Fibroblast of mammary gland (primary cell): ENCODE measurements around the gene PTPRN2.

Experiments used
- DNase-seq: peaks from one replicate; pipeline ENCODE4 v3.0.0-alpha.2; 2010; ENCODE audit warnings: low read depth
- H3K4me3 ChIP-seq: 2 replicates; pipeline ENCODE4 v1.5.1; 2011; ENCODE audit warnings: low read depth, mild to moderate bottlenecking, low read length, moderate library complexity; ENCODE audit not compliant: control insufficient read depth
- TF ChIP-seq, protein P1 (sequence below): conservative IDR thresholded peaks from 2 replicates; pipeline ENCODE4 v1.5.1; 2011; ENCODE audit warnings: low read depth, low read length, inconsistent platforms; ENCODE audit not compliant: control insufficient read depth, insufficient read depth

Gene PTPRN2

DNA sequence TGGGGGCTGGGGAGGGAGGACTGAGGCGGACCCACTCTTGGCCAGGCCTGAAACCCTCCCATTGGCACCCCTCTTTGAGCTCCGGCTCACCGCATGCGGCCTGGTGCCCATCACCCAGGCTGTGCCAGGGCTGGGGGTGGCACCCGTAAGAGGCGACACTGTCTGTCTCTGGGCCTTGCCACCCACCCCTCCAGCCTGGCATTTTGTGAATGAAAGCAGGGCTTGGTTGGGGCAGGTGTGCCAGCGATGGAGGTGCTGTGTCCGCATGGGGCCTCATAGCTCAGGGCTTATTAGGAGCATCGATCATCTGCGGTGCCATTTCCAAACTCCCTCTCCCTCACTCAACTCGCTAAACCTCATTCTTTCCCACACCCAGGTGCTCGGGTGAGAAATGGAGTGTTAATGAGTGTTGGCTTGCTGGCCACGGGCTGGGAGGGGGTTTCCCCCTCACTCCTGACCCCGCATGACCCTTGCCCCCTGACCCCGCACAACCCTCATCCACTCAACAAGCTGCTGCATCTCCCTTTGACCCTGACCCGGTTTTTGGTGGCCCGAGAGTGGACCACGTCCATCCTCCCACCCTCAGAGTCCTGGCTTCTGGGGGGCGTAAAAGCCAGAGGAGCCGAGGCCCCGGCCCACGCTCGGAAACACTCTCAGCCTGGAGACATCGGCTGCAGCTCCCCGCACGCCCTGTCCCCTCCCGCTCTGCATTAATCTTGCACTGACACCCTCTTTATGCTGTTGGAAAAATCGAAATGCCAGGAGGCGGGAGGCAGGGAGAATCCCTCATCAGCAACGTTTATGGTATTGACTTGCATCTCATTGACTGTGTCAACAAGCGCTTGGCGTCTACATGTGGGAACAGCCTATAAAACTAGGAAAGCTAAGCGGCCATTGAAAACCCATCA lies 1089.6 kb downstream of the PTPRN2 start:
- TF ChIP-seq, protein P1, sequence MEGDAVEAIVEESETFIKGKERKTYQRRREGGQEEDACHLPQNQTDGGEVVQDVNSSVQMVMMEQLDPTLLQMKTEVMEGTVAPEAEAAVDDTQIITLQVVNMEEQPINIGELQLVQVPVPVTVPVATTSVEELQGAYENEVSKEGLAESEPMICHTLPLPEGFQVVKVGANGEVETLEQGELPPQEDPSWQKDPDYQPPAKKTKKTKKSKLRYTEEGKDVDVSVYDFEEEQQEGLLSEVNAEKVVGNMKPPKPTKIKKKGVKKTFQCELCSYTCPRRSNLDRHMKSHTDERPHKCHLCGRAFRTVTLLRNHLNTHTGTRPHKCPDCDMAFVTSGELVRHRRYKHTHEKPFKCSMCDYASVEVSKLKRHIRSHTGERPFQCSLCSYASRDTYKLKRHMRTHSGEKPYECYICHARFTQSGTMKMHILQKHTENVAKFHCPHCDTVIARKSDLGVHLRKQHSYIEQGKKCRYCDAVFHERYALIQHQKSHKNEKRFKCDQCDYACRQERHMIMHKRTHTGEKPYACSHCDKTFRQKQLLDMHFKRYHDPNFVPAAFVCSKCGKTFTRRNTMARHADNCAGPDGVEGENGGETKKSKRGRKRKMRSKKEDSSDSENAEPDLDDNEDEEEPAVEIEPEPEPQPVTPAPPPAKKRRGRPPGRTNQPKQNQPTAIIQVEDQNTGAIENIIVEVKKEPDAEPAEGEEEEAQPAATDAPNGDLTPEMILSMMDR, result no peak
- no peak for DNase-seq
- H3K4me3 ChIP-seq, result no peak overlapping the region

- TF ChIP-seq, protein P1, result no peak
Observed at GRCh38 chr7:157497367-157497743, 1090.3 kb downstream of the PTPRN2 start.

DNA sequence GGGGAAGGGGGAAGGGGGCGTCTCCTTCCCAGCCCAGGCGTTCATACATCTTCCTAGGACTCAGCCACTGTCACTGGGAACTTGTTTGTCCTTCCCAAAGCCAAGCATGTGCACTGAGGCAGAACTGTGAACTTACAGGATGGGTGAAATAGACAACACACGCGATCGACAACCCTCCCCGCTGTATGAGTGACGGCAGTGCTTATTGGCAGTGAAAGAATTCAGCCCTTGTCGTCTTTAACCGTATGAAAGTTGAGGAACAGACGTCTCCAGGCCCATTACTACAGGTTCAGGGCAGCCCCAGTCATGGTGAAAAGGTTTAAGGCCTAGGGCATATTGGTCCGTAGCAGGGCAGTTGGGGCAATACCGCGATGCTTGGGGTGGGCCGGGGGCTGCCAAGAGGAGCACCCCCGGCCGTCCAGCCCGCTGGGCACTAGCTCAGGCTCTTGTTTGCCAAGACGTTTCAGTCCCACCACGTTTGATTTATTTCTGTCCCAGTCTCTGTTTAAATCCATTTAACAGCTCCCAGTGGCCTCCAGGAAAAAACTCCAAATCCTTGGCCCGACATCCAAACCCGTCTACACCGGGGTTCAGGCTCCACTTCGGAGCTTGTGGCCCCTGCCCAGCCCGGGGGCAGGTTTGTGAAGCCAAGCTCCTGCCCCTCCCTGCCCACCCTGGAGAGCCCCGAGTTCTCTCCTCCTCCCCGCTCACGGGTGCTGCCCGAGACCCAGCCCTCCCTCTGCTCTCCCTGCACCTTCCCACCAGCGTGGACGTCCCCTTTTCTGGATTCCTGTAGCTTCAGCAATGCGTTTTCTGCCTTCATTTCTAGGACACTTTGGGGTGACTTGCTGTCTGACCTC lies 1091.0 kb downstream of the PTPRN2 start:
- TF ChIP-seq, protein P1, result no peak
- H3K4me3 ChIP-seq, result no peak overlapping the region
- DNase-seq, result no peak

More at GRCh38 chr7:157497367-157497743, 1090.3 kb downstream of the PTPRN2 start:
- H3K4me3 ChIP-seq, result no peak overlapping the region
- no peak for DNase-seq

DNA sequence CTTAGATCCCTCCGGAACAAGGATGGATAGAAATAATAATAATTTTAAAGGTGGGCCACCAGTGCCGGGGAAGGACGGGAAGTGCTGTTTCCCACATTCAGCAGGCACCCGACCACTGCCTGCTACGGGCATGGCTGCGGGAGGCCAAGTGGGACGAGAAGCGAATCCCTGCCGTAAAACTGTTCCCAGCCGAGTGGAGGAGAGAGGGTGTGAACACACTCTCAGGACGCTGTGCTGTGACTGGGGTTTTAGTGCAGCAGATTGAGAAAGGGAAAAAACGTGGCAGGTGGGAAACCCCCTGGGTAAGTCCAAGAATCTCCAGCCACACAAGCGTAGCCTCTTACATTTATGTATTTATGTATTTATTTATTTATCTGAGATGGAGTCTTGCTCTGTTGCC lies 1092.0 kb downstream of the PTPRN2 start:
- no peak overlapping the region for H3K4me3 ChIP-seq
- TF ChIP-seq, protein P1, result no peak
- no peak for DNase-seq

DNA sequence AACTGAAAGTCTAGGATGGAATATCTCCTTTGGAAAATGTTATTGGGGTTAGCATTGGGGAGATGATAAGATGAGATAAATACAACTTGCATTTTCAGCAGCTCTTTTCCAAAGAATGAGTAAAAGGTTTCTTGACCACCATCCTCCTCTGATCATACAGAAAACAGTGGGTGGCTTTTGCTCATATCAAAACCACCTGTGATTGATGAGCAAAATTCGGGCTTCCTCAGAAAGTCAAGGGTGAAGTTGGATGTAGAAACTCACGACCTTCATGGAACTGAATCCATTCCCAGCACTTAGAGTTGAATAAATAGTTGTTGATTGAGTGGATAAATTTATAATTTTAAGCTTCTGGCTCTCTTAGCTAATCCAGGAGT lies 1092.5 kb downstream of the PTPRN2 start:
- no peak overlapping the region for H3K4me3 ChIP-seq
- TF ChIP-seq, protein P1, result no peak
- DNase-seq, result no peak

DNA sequence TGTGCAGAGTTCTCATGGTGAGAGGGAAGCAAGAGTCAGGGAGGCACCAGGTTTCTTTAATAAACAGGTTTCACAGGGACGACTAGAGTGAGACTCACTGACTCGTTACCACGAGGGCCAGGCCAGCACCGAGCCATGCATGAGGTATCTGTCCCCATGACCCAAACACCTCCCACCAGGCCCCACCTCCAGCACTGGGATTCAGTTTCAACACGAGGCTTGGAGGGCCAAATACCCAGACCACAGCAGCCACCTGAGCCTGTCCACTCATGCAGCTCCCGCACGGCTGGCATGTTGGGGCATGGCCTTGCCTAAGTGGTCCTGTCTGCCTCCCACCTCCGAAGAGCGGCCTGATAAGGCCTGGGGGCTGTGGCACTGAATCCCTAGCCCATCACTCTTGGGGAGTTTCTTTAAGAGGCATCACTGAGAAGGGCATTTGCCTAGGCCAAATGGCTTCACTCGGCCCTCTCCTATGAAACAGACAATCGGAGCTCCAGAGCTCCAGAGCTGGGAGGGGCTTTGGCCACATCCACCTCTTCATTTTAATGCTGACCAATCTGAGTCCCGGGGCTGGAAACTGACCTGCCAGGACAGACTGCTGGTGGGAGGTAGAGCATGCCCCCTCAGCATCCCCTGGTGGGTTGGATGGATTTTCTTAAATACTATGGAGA lies 1093.0 kb downstream of the PTPRN2 start:
- no peak for DNase-seq
- TF ChIP-seq, protein P1, result no peak
- no peak overlapping the region for H3K4me3 ChIP-seq
